ENCODE measurements around the gene AFAP1L2.

The AFAP1L2 gene

DNA sequence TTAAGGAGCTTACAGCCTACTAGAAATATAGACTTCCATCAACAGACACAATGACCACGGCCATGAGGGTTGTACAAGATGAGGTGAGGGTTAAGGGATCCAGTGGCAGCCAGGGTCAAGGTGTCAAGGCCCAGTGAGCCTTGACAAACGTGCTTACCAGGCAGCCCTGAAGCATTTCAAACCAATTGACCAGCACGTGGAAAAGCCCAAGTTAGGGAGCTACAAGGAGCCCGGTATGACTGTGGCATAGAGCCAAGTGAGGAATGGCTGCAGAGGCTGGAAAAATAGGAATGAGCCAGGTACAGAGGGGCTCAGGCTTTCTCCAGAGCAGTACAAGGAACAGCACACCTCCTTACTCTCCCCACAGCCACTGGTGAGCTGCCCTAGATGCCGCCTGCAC lies 12.7 kb downstream of the AFAP1L2 start:
- no peak for DNase-seq (ENCODE audit: low read depth in 2 of 2)

DNA sequence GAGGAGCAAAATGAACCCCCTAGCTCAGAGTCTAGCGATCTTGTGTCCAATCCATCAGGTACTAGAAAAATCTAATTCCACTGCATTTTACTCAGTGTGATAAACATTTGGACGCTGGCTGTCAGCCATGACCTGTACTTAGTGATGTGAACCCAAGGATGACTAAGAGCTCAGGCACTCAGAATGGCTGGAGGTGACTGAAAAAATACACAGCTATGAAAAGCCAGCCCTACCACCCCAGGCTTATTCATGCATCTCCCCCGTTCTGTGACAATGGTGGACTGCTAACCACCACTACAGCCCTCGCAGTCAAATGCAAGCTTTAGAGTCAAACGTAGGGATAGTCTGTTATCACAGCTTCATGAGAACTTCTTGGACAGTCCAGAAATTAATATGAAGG lies 14.9 kb downstream of the AFAP1L2 start:
- no peak for DNase-seq (ENCODE audit: low read depth in 2 of 2)

DNA sequence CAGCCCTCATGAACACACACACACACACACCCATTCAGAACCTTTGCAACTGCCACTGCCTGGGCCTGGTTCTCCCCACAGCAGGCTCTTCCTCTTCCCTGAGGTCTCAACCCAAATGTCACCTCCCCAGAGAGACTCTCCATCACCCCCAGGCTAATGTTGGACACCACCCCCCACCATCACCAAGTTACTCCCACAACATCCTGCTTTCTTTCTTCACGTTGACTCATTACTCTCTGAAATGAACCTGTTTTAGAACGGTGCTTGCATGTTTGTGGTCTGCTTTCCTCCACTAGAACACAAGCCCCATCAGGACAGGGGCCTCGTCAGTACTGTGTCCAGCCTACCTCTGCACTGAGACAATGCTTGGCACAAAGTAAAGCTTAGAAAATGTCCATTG lies 16.0 kb downstream of the AFAP1L2 start:
- no peak for DNase-seq (ENCODE audit: low read depth in 2 of 2)

DNA sequence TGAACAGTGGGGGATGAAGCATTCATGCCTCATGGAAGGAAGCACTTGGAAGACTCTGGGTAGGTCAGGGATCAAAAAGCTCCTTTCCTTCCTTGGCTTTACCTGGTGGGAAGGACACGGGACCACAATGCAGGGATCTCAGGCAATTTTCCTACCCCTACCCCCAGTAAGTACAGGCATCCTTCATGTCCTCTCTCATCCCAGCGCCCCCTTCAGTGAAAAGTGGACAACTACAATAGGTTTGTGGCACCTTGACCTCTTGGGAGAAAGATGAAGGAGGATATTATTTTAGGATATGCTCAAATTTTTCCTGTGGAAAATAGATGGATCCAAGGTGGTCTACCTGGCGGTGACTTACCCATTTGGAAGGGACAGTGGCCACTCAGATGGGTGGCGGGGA lies 16.5 kb downstream of the AFAP1L2 start:
- no peak for DNase-seq (ENCODE audit: low read depth in 2 of 2)

DNA sequence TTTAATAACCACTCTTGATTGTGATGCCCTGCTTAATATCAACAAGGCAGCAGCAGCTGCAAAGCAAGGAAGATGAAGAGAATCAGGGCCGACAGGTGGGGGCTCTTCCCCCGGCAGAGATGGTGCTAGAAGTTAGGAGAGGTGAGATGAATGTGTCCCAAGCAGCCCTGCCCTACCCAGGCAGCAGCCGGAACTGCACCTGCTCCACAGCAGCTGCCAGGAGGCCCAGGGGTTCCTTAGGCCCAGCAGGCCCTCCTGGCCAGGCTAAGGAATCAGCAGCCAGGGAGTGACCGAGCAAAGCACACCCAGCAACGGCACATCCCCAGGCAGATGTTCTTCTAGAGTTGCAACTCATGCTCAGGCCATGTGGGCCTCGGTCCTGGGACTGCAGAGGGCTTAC lies 17.9 kb downstream of the AFAP1L2 start:
- DNase-seq (ENCODE audit: low read depth in 2 of 2) = no peak

DNA sequence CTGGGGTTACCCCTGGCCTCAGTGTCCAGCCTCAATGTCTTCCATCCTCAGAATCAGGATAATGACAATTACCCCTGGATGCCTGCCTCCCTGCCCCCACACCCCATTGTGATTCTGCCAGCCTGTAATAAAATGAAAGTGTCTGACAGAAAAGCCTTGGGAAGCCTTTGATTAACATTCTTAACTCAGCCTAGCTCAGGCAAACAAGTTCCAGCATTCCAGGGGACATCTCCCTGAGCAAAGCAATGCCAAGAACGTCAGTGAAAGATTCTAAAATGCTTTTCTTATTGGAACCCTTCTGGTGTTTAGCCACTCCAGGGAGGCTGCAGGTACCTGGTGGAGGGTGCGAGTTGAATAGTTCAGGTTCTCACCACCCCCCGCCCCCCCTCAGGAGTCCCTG lies 18.7 kb downstream of the AFAP1L2 start:
- no peak for DNase-seq (ENCODE audit: low read depth in 2 of 2)

DNA sequence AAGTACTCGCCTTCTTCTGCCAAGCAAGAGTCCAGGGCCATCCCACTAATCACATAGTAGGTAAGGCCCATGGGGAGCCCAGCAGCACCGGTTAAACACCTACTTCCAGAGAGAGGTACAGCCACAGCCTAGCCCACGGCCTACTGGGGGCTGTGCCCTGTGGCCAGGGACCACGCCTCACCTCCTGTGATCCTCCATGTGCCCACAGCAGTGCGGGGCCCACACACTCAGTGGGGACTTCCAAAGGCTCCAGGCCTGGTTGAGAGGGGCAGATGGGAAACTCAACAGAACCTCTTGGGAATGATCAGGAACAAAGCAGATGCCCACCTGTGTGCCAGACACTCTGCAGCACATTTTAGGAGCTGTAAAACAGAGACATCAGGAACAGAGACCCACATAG lies 19.7 kb downstream of the AFAP1L2 start:
- no peak for DNase-seq (ENCODE audit: low read depth in 2 of 2)

DNA sequence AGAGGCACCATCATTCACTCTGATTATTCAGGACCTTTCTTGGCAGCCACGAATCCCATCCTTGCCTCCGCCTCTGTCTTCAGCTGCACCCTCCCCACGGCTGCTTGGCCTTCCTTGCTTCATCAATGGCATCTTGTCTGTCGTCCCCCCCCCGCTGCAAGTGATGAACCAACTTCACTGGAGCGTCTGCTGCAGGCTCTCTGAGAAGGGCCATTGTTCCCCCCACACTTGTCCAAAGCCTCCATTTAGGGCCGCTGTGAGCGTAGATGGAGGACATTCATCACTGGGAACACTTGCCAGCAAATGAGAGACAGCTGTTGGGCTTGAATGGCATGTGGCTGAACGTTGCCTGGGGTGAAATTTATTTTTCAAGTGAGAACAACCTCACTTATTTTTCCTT lies 20.1 kb downstream of the AFAP1L2 start:
- DNase-seq (ENCODE audit: low read depth in 2 of 2) = no peak

DNA sequence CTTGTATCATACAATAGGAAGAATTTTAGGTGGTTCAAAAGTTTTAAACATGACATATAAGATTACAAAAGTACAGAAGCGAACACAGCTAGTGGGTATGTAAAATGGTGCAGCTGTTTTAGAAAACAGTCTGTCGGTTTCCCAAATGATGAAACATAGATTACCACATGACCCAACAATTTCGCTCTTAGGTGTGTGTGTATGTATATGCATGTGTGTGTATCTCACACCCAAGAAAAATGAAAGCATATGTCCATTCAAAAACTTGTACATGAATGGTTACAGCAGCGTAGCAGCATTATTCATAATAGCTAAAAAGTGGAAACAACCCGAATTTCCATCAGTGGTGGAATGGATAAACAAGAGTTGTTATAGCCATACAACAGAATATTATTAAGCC lies 23.5 kb downstream of the AFAP1L2 start:
- no peak for DNase-seq (ENCODE audit: low read depth in 2 of 2)

DNA sequence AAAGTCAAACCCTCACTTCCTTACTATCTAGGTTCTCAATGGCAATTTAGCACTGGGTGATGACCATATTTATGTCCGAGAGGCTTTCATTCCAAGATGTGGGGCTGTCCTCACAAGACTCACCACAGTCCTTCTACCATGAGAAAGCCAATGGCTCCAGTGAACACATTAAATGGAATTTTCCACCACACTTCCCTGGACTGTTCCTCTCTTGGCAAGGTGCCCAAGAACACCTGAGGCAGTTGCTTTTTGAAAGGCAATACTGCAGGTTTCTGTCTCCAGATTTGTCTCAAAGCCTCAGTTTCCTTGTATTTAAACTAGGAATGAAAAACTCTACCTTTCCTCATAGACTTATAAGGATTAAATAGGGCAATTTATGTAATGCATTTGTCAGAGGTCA lies 24.2 kb downstream of the AFAP1L2 start:
- no peak for DNase-seq (ENCODE audit: low read depth in 2 of 2)

DNA sequence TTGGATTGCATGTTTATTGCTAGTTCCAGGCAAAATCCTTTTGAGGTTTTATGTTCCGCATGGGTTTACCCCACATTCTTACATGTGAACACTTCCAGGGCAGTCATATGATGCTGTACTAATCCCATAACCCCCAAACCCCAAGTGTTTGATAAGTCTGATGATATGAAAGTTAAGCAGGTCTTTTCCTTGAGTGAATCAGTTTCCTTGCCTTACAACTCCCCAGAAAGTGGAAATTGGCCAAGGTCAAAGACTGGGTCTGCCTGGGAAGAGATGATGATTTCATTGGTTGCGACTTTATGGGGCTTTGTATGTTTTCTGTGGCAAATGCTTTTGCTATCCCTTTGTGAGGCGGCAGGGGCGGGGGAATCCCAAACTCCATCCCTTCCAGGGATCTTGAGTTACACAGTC lies 24.7 kb downstream of the AFAP1L2 start:
- no peak for DNase-seq (ENCODE audit: low read depth in 2 of 2)

DNA sequence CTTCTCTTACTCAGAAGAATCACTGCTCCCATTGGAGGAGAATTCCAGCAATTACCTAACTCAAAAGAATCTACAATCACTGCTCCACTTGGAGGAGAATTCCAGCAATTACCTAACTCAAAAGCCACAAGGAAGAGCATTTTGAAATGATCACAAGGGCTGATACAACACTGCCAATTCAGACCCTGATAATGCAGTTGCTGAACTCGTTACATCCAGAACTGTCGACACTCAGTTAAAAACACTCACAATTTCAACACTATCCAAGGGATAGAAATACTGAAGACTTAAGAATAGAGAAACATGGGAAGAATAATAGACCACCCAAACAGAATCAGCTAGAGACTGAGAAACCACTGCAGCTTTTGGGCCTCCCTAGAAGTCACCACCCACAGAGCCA lies 27.8 kb downstream of the AFAP1L2 start:
- no peak for DNase-seq (ENCODE audit: low read depth in 2 of 2)

DNA sequence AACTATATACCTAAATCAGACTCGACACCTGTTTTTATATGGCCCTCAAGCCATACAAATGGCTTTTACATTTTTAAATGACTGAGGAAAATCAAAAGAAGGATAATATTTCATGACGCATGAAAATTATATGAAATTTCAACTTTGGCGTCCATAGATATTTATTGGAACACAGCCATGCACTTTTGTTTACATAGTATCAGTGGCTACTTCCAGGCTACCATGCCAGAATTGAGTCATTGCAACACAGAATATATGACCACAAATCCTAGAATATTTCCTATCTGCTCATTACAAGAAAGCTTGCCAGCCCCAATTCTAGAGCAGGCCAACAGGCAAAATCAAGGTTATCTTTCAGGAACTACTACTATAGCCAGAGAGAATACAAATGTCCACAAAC lies 29.3 kb downstream of the AFAP1L2 start:
- no peak for DNase-seq (ENCODE audit: low read depth in 2 of 2)

DNA sequence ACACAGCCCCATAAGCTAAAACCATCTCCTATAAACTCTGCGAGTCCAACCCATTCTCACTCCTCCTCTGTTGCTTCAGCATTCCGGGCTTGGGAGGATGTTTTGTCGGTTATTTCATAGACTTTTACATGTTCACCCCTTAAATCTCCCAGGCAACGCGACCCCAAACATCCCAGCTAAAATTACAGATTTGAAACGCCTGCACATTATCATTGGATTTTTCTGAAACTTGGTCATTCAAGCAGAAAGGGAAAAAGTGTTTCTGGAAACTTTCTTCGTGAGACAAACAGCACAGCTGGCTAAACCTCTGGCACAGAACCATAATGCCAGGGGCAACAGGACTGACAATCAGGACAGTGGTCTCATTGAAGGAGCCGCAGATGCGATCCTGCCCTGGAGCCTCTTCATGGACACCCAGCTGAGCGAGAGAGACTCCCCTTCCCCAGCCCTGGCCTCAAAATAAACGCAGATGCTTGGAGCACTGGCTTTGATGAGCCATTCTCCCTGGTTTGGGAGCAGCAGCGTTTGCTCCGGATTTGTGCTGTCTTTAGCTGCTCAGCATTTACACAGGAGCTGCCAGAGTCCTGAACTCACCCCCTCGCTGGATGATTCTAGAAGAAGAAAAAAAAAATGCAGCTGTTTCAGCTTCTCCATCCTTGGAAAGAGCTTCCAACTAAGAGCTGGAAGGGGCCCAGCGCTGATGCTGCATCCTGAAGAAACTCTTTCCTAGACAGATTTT lies 30.1 kb downstream of the AFAP1L2 start:
- DNase-seq (ENCODE audit: low read depth in 2 of 2) = no peak

DNA sequence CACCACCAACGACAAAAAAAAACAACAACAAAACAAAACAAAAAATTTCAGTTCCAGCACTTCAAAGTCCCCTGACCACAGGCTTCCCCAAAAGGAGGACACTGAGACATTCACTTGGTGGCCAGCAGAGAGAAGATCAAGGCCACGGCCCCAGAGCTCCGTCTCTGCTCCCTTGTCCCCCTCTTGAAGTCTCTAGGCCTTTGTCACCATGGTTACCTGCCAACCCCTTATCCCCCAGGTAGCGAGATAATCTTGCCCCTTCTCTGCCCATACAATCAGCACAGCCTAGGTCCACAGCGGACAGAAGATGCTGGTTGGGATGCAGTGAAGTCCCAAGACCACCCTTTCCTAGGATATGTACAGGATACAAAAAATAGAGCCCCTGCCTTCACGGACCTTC lies 30.7 kb downstream of the AFAP1L2 start:
- no peak for DNase-seq (ENCODE audit: low read depth in 2 of 2)

DNA sequence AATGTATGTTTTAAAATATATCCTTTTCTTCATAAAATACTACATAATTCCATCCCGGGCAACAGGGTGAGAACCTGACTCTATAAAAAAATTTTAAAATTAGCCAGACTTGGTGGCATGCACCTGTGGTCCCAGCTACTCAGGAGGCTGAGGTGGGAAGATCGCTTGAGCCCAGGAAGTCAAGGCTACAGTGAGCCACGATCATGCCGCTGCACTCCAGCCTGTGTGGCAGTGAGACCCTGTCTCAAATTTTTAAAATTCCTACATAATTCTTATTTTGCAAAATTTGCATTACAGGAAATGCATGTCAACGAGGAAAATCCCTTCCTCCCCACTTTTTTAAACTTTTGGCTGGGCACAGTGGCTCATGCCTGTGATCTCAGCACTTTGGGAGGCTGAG lies 31.3 kb downstream of the AFAP1L2 start:
- DNase-seq (ENCODE audit: low read depth in 2 of 2) = no peak

DNA sequence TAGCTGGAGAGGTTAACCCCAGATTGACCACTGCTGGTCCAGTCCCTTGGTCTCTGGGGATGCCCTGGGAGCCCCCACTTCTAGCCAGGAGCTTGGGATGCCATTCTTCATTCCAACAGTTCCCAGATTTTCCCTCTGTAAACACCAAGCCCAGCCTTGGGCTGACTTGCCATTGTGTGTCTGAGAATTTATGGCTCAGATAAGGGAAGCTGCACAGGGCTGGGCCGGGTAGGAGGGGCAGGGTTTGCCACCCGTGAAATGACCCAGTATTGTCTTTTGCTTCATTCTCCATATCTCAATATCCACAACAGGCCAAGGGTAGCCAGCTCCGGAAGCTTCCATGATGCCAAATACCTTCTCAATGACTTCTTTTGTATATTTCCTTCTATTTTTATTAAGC lies 32.1 kb downstream of the AFAP1L2 start:
- DNase-seq (ENCODE audit: low read depth in 2 of 2) = no peak

DNA sequence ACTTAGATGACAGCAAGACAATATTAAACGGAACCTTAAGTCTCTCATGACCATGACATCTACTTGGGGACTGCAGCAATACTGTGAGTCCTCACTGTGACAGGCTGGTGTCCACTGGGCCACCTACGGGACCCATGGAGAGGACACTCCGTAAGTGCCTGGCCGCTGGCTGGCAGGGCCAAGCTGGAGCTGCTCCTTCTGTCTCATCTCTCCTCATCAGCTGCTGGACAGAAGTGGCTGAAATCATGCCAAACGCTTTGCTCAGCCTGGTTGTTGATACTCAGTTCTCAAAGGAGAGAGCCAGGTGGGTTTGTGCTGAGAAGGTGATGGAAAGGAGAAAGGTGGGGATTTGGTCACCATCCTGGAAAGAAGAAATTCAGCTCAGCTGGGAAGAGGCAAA lies 33.3 kb downstream of the AFAP1L2 start:
- no peak for DNase-seq (ENCODE audit: low read depth in 2 of 2)

DNA sequence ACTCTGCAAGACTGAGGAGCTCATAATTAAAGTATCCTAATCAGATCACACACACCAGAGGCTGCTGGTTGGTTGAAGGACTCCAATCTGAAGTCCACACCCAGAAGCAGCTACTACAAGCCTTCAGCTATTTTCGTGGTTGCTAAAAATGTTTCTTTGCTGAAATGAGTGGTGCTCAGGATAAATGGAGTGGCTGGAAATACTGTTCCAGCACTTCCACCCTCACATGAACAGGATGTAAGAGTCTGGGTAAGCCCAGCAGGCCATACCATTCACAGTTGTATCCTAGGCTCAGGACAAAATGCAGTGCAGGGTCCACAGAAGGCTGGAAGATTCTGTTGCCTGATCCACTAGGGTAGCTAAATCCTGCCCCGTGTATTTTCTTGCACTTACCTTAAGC lies 34.1 kb downstream of the AFAP1L2 start:
- no peak for DNase-seq (ENCODE audit: low read depth in 2 of 2)

DNA sequence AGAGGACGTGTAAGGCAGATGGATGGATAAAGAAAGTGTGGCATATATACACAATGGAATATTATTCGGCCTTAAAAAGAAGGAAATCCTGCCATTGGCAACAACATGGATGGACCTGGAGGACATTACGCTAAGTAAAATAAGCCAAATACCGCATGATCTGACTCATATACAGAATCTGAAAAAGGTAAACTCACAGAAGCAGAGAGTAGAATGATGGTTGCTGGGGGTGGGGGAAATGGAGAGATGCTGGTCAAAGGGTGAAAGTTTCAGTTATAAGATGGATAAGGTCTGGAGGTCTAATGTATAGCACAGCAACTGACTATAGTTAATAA lies 36.3 kb downstream of the AFAP1L2 start:
- DNase-seq (ENCODE audit: low read depth in 2 of 2) = no peak

DNA sequence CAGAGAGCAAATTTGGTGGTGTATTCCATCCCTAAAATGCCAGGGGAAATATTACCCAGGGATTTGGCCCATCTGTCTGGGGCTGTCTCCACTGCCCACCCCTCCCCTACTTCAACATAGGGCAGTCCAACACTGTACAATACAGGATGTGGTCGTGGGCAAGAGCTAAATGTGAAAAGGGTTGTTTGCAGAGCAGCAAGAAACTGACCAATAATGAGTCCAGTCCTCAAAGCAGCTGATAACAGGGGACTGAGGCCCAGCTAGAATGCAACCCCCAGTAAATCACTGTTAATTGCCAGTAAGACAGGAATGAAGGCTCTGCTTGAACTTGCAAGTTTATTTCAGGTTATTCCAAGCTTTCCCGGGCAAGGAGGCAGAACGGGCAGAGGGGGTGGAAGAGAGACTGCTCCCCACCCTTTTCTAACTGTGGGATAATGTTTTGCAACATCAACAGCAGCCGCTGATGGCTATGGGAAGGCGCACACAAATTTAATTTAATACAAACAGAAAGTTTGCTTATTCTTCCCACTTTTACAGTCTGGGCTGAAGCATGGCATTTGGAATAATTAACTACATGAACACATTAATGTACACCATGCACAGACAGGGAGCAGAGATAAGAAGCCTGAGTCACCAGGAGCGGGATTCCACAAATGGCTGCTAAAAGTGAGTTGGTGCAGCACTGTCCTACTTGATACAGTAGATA lies 36.8 kb downstream of the AFAP1L2 start:
- DNase-seq (ENCODE audit: low read depth in 2 of 2) = no peak

DNA sequence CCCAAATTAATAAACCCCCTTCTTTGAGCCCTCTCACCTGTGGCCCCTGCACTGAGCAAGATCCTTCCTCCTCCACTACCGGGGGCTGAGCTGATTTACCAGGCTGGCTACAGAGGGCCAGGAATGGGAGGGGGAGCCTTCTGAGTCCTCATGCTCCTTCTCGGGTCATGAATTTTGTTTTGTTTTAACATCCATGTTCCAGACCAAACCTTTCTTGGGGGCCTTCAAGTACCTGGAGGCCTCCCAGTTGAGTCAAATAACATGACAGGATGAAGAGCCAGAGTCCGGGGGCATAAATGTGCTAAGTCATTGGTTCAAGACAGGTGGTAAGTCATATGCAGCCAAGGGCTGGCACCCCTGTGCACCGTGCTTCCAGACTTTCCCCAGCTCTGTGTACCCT lies 39.6 kb downstream of the AFAP1L2 start:
- DNase-seq (ENCODE audit: low read depth in 2 of 2) = no peak

DNA sequence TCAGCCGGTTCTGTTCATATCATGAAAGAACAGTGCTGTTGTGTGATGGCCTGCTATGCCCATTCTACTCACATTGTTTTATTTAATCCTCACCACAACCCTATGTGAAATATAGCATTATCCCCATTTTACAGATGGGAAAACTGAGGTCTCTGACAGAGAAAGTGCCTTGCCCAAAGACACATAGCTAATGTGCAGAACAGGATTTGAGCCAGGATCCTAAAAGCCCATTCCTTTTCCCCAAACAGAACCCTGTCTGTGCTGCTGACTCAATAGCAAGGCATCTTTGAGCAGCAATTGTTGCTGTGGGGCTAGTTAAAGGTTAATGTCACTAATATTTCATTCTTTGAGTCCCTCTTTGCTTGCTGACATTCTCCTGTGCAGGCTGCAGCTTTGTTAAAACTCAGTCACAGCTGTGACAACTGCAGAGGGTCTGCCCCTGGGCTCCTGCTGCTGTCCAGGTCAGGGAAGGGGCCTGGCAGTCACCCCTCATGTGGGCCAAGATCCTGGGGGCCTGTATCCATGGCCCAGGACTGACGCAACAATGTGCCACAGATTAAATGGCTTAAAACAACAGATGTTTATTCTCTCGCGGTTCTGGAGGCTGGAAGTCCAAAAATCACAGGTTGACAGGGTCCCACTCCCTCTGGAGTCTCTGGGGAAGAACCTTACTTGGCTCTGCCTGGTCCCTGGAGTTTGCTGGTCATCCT lies 40.4 kb downstream of the AFAP1L2 start:
- no peak for DNase-seq (ENCODE audit: low read depth in 2 of 2)

Data from stimulated activated CD4-positive, alpha-beta T cell treated with anti-CD3 and anti-CD28 coated beads, Interleukin-1b, Interleukin-23, amount 100 ng/mL, for 1 hour (primary cell).